Adrenal gland (tissue), 5 donors: ENCODE measurements around the gene ZNF543.

Experiments
- POLR2A ChIP-seq, 2 donors: fragments of 450-650 bp; IDR thresholded peaks; one replicate each; pipeline ENCODE4 v1.6.1; 2017; ENCODE audit warnings: antibody characterized with exemption in 2 of 2, mild to moderate bottlenecking in 2 of 2, moderate library complexity in 1 of 2
- TF ChIP-seq, protein P1 (sequence below), 6 experiments: fragments of 450-650 bp in 4 of 6; fragments of 200-600 bp in 2 of 6; sonication (generic) in 1 of 6; IDR thresholded peaks; 1 replicate in 5 of 6; 2 replicates in 1 of 6; pipeline versions ENCODE4 v1.5.1 to v1.8.0; 2016 to 2021; ENCODE audit warnings: antibody characterized with exemption in 6 of 6, mild to moderate bottlenecking in 2 of 6, moderate library complexity in 1 of 6
- donor health status: DM: no; HTN: no; CAD: no.

DNA sequence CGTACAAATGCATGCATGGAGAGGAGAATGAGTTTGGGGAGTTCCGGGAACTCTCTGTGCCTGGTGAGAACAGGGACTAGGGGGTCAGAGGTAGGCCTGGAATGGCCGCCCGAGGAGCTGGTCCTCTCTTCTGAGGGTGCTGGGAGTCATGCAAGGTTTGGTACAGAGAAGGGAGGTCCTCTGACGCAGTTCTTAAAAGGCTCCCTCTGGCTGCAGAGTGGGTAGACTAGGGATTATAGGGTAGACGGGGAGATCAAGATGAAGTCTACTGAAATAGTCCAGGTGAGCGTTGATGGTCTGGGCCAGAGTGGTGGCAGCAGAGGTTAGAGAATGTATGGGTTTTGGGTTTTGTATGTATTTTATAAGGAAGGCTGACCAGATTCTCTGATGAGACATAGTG is 31.6 kb downstream of the ZNF543 start:
- TF ChIP-seq POLR2A (IDR thresholded peaks at IDR 0.05) = no peak
- TF ChIP-seq, protein P1, sequence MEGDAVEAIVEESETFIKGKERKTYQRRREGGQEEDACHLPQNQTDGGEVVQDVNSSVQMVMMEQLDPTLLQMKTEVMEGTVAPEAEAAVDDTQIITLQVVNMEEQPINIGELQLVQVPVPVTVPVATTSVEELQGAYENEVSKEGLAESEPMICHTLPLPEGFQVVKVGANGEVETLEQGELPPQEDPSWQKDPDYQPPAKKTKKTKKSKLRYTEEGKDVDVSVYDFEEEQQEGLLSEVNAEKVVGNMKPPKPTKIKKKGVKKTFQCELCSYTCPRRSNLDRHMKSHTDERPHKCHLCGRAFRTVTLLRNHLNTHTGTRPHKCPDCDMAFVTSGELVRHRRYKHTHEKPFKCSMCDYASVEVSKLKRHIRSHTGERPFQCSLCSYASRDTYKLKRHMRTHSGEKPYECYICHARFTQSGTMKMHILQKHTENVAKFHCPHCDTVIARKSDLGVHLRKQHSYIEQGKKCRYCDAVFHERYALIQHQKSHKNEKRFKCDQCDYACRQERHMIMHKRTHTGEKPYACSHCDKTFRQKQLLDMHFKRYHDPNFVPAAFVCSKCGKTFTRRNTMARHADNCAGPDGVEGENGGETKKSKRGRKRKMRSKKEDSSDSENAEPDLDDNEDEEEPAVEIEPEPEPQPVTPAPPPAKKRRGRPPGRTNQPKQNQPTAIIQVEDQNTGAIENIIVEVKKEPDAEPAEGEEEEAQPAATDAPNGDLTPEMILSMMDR (IDR thresholded peaks at IDR 0.05) = no peak
